K562 treated with DMSO at 1 percent for 4 hours (cell line): ENCODE data around the gene SIGLEC14. TPM values are rescaled to one million over a fixed set of nuclear protein-coding genes. Genes with fewer than 3 reads are reported as not detected.

ENCODE experiments used
- total RNA-seq: library from RNA; unstranded; fragments of 300-600 nt; gene quantifications from 2 replicates; pipeline ENCODE4 v1.2.3, GENCODE V29; 2022; ENCODE audit not compliant: insufficient read depth

SIGLEC14 gene
- 0.58 TPM in 1 of 2 replicates, not detected in the other for total RNA-seq

GRCh38 chr19:51646730-51647129 lies at the start of gene SIGLEC14:
SIGLEC14 (minus strand) TSS chr19:51646825; CDS start chr19:51646759, 66 bp downstream.

DNA sequence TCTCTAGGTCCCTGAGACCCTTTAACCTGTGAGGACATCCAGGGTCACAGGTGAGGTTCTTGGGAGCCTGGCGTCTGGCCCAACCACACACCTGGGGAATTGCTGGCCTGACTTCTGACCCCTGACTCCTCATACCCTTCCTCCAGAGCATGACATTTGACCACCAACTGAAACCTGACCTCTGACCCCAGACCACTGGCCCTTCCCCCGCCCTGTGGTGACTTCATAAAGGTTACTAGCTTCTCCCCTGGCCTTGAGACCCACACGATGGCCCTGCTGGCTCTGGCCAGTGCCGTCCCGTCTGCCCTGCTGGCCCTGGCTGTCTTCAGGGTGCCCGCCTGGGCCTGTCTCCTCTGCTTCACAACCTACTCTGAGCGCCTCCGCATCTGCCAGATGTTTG lies 46.6 kb upstream of the SIGLEC14 start, which contains the start of gene SPACA6:
TSS of gene SPACA6 (plus strand) at position 71 of the 400 bp plus-strand sequence. CDS start at position 268, 197 bp downstream.

GRCh38 chr19:51630315-51630714 lies 16.3 kb downstream of the SIGLEC14 start, which contains the start of gene SIGLEC5:
SIGLEC5 (minus strand) TSS chr19:51630401; CDS start chr19:51630335, 66 bp downstream.

Other genes starting within 250 kb of the SIGLEC14 start
- 1.2 and 2.5 TPM in 2 replicates for gene SIGLEC10, start 229.2 kb downstream of the SIGLEC14 start, total RNA-seq
- gene SIGLEC8, start 188.4 kb downstream of the SIGLEC14 start, total RNA-seq: 0.69 and 0.85 TPM in 2 replicates
- not detected in 2 replicates for gene CEACAM18, start 168.3 kb downstream of the SIGLEC14 start, total RNA-seq
- 1.2 and 1.5 TPM in 2 replicates for gene SIGLEC12, start 145.0 kb downstream of the SIGLEC14 start, total RNA-seq
- gene SIGLEC6, start 115.2 kb downstream of the SIGLEC14 start, total RNA-seq: 32.0 and 34.1 TPM in 2 replicates
- gene ZNF175, start 75.5 kb downstream of the SIGLEC14 start, total RNA-seq: 7.6 and 12.7 TPM in 2 replicates
- gene SIGLEC5, start 16.4 kb downstream of the SIGLEC14 start, total RNA-seq: 0.92 TPM in 1 of 2 replicates, not detected in the other
- gene SPACA6, start 46.5 kb upstream of the SIGLEC14 start, total RNA-seq: 12.2 and 13.2 TPM in 2 replicates
- gene HAS1, start 77.2 kb upstream of the SIGLEC14 start, total RNA-seq: not detected in 2 replicates
- gene FPR1, start 105.1 kb upstream of the SIGLEC14 start, total RNA-seq: 0.33 and 0.69 TPM in 2 replicates
- gene FPR2, start 114.4 kb upstream of the SIGLEC14 start, total RNA-seq: not detected in 2 replicates
- gene FPR3, start 148.3 kb upstream of the SIGLEC14 start, total RNA-seq: 1.9 and 2.6 TPM in 2 replicates
- 1.1 and 2.1 TPM in 2 replicates for gene ZNF577, start 241.1 kb upstream of the SIGLEC14 start, total RNA-seq